Measurements from ENCODE around the gene KCTD17.

DNA sequence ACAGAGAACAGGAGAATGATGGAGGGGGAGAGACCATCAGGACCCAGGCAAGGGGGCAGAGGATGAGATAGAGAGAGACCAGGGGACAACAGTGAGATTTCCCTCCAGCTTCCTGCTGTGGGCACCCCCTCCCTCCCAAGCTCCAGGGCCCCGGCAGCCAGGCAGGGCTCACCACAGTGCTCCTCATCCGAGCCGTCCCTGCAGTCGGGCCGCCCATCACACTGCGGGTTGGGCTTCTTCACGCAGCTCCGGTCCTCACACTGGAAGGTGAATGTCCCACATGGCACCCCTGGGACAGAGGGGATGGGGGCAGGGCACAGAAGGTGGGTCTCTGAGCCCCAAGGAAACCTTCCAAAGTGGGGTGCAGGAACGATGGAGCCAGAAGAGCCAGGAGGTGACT is 19.2 kb downstream of the KCTD17 start:
- TF ChIP-seq, protein P1, sequence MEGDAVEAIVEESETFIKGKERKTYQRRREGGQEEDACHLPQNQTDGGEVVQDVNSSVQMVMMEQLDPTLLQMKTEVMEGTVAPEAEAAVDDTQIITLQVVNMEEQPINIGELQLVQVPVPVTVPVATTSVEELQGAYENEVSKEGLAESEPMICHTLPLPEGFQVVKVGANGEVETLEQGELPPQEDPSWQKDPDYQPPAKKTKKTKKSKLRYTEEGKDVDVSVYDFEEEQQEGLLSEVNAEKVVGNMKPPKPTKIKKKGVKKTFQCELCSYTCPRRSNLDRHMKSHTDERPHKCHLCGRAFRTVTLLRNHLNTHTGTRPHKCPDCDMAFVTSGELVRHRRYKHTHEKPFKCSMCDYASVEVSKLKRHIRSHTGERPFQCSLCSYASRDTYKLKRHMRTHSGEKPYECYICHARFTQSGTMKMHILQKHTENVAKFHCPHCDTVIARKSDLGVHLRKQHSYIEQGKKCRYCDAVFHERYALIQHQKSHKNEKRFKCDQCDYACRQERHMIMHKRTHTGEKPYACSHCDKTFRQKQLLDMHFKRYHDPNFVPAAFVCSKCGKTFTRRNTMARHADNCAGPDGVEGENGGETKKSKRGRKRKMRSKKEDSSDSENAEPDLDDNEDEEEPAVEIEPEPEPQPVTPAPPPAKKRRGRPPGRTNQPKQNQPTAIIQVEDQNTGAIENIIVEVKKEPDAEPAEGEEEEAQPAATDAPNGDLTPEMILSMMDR (IDR thresholded peaks at IDR 0.05): no peak
- TF ChIP-seq EP300 (IDR thresholded peaks at IDR 0.05) (no peak), POLR2A (IDR thresholded peaks at IDR 0.05) (no peak)

Measured in tibial nerve (tissue), 4 donors.